ENCODE data around the gene LGMN. TPM values are rescaled to one million over a fixed set of nuclear protein-coding genes. Genes with fewer than 3 reads are reported as not detected.

LGMN gene
- polyA plus RNA-seq, 1 donor (not counting 4 experiments of a cell fraction or from before 2014, with no cell fraction given) = 61.0 TPM

DNA sequence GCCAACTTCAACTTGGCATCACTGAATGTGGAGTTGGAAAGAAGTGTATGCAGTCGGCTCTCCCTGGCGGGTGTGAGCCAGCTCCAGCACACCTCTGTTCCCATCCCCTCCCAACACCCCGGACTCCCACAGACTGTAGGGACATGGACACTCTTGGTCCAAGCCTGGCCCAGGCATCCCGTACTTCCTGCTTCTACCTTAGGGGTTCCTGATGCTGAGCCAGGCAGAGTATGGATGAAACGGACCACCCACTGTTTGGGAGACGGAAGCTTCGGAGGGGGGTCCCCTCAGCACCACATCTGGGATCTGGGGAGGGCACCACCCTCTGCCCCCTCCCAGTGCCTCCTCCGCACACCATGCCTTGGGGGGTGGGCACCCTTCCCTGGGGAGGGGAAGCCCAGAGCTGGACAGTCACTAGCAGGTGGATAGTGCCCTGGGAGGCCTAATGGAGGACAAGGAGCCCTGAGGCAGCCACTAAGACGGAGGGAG lies 62.0 kb downstream of the LGMN start:
- Histone ChIP-seq H3K4me1 (ENCODE audit: control insufficient read depth, extremely low read depth, insufficient read depth, low read length) (peaks cover 6% of the 10 kb centered on the region), H2AFZ (ENCODE audit: control insufficient read depth, low read length) (no peak overlapping the region), H3K4me3 (ENCODE audit: control insufficient read depth in 2 of 3, extremely low read depth in 1 of 3, insufficient read depth in 2 of 3, low read depth in 1 of 3, low read length in 3 of 3) (no peak overlapping the region), H3K9me3 (ENCODE audit: control insufficient read depth, low read depth, low read length) (no peaks in the 10 kb centered on the region), H3K79me2 (ENCODE audit: control insufficient read depth, insufficient read depth, low read length) (no peaks in the 10 kb centered on the region), H3K36me3 (ENCODE audit: control insufficient read depth in 2 of 2, extremely low read depth in 1 of 2, insufficient read depth in 2 of 2, low read length in 2 of 2) (no peaks in the 10 kb centered on the region), H4K20me1 (ENCODE audit: control insufficient read depth, extremely low read depth, insufficient read depth, low read length) (no peaks in the 10 kb centered on the region), H3K27ac (ENCODE audit: control insufficient read depth, insufficient read depth, low read length) (no peak overlapping the region), H3K9me1 (ENCODE audit: control insufficient read depth, extremely low read depth, insufficient read depth, low read length) (no peaks in the 10 kb centered on the region), H3K9ac (ENCODE audit: control insufficient read depth, extremely low read depth, insufficient read depth, low read length) (no peak overlapping the region), H3K4me2 (ENCODE audit: control insufficient read depth, extremely low read depth, insufficient read depth, low read depth, low read length) (no peak overlapping the region), H3K27me3 (ENCODE audit: control insufficient read depth, extremely low read depth, insufficient read depth, low read length) (peaks cover 7% of the 10 kb centered on the region)
- FAIRE-seq (peak; percentile 44), DNase-seq (ENCODE audit: low read depth, low spot score) (no peak)
- TF ChIP-seq, protein P1, sequence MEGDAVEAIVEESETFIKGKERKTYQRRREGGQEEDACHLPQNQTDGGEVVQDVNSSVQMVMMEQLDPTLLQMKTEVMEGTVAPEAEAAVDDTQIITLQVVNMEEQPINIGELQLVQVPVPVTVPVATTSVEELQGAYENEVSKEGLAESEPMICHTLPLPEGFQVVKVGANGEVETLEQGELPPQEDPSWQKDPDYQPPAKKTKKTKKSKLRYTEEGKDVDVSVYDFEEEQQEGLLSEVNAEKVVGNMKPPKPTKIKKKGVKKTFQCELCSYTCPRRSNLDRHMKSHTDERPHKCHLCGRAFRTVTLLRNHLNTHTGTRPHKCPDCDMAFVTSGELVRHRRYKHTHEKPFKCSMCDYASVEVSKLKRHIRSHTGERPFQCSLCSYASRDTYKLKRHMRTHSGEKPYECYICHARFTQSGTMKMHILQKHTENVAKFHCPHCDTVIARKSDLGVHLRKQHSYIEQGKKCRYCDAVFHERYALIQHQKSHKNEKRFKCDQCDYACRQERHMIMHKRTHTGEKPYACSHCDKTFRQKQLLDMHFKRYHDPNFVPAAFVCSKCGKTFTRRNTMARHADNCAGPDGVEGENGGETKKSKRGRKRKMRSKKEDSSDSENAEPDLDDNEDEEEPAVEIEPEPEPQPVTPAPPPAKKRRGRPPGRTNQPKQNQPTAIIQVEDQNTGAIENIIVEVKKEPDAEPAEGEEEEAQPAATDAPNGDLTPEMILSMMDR (optimal IDR thresholded peaks at IDR 0.05 in 1 of 3, IDR thresholded peaks at IDR 0.05 in 1 of 3, conservative IDR thresholded peaks at IDR 0.05 in 1 of 3; ENCODE audit: extremely low read depth in 1 of 3, insufficient read depth in 2 of 3, low read length in 3 of 3) = no peak
- no peak for TF ChIP-seq EZH2 (IDR thresholded peaks at IDR 0.05; ENCODE audit: low read length)
- dilution Hi-C loops (cut with MboI; ENCODE audit: extremely low pct_ligation_motif_present, low sequenced_read_pairs) = no loop called here

DNA sequence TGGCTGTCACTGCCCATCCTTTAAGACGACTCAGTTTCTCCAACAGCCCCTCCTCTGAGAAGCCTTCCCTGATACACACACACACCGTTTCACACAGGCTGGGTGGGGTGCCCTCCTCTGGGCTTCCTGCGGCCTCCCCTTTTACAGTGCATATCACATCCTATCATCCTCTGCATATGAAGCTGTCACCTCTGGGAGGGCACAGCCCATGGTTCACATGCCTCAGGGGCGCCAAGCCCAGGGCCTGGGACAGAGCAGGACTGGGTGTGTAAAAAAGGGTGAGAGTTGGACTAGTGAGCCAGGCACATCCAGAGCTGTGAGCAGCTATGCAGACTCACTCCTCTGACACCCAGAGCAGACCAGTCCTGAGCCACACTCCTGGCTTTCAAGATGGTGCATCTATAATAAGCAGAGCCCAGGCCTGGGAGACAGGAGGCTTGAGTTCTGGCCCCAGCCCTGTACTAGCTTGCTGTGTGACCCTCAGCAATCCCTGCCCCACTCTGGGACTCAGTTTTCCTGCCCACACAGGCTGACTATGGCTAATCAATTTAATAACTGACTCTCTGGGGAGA lies 62.6 kb downstream of the LGMN start:
- no peak for FAIRE-seq
- H3K27ac ChIP-seq (ENCODE audit: control insufficient read depth, insufficient read depth, low read length) = no peak overlapping the region

More for the DNA sequence above, 62.6 kb downstream of the LGMN start:
- Histone ChIP-seq H3K4me2 (ENCODE audit: control insufficient read depth, extremely low read depth, insufficient read depth, low read depth, low read length) (no peak overlapping the region), H3K27me3 (ENCODE audit: control insufficient read depth, extremely low read depth, insufficient read depth, low read length) (peaks cover 7% of the 10 kb centered on the region), H3K9me1 (ENCODE audit: control insufficient read depth, extremely low read depth, insufficient read depth, low read length) (no peaks in the 10 kb centered on the region), H3K79me2 (ENCODE audit: control insufficient read depth, insufficient read depth, low read length) (no peaks in the 10 kb centered on the region), H3K4me3 (ENCODE audit: control insufficient read depth in 2 of 3, extremely low read depth in 1 of 3, insufficient read depth in 2 of 3, low read depth in 1 of 3, low read length in 3 of 3) (no peak overlapping the region), H3K9ac (ENCODE audit: control insufficient read depth, extremely low read depth, insufficient read depth, low read length) (no peak overlapping the region), H3K4me1 (ENCODE audit: control insufficient read depth, extremely low read depth, insufficient read depth, low read length) (peaks cover 10% of the 10 kb centered on the region), H4K20me1 (ENCODE audit: control insufficient read depth, extremely low read depth, insufficient read depth, low read length) (no peaks in the 10 kb centered on the region), H3K36me3 (ENCODE audit: control insufficient read depth in 2 of 2, extremely low read depth in 1 of 2, insufficient read depth in 2 of 2, low read length in 2 of 2) (no peaks in the 10 kb centered on the region), H3K9me3 (ENCODE audit: control insufficient read depth, low read depth, low read length) (no peaks in the 10 kb centered on the region), H2AFZ (ENCODE audit: control insufficient read depth, low read length) (no peak overlapping the region)
- DNase-seq (ENCODE audit: low read depth, low spot score) = no peak
- TF ChIP-seq EZH2 (IDR thresholded peaks at IDR 0.05; ENCODE audit: low read length) = no peak
- TF ChIP-seq, protein P1 (optimal IDR thresholded peaks at IDR 0.05 in 1 of 3, IDR thresholded peaks at IDR 0.05 in 1 of 3, conservative IDR thresholded peaks at IDR 0.05 in 1 of 3; ENCODE audit: extremely low read depth in 1 of 3, insufficient read depth in 2 of 3, low read length in 3 of 3) = no peak
- dilution Hi-C loops (cut with MboI; ENCODE audit: extremely low pct_ligation_motif_present, low sequenced_read_pairs) = no loop called here

Data from keratinocyte (primary cell).